Tibial artery (tissue), 4 donors: Measurements from ENCODE around the gene DAO.
A peak's percentile ranks its signal among the peaks of the same experiment; 100 is the strongest.
"Not testable (repeated sequence)": the region's sequence is repeated elsewhere in the genome, so short reads cannot be mapped to it uniquely, and the experiment has no call there.

Source experiments
- DNase-seq, 2 donors: peaks; one replicate each; pipeline ENCODE4 v3.0.0-alpha.2; 2019
- H3K27ac ChIP-seq, 2 donors: fragments of 200-600 bp; sonication (generic) in 1 of 2; 1 replicate in 1 of 2; 2 replicates in 1 of 2; pipeline ENCODE4 v1.5.1; 2018 to 2019; ENCODE audit warnings: mild to moderate bottlenecking in 1 of 2
- H3K27me3 ChIP-seq, 2 donors: fragments of 200-600 bp; sonication (generic) in 1 of 2; one replicate each; pipeline versions ENCODE4 v1.5.1 to v1.6.0; 2016 to 2019
- H3K36me3 ChIP-seq, 3 donors: fragments of 200-600 bp; sonication (generic) in 2 of 3; one replicate each; pipeline ENCODE4 v1.5.1; 2016 to 2019; ENCODE audit warnings: mild to moderate bottlenecking in 2 of 3
- H3K4me1 ChIP-seq, 4 donors: fragments of 200-600 bp; sonication (generic) in 2 of 4; 1 replicate in 3 of 4; 2 replicates in 1 of 4; pipeline ENCODE4 v1.5.1; 2016 to 2019
- H3K4me3 ChIP-seq, 2 donors: fragments of 200-600 bp; sonication (generic) in 1 of 2; 1 replicate in 1 of 2; 2 replicates in 1 of 2; pipeline ENCODE4 v1.5.1; 2018 to 2019; ENCODE audit warnings: mild to moderate bottlenecking in 2 of 2
- H3K9me3 ChIP-seq, 3 donors: fragments of 200-600 bp; sonication (generic) in 1 of 3; one replicate each; pipeline ENCODE4 v1.5.1; 2016 to 2019
- CTCF ChIP-seq, 2 experiments: fragments of 200-600 bp in 1 of 2; fragments of 450-650 bp in 1 of 2; IDR thresholded peaks; one replicate each; pipeline ENCODE4 v1.5.1; 2017 to 2019; ENCODE audit warnings: antibody characterized with exemption in 2 of 2, mild to moderate bottlenecking in 1 of 2, moderate library complexity in 1 of 2
- intact Hi-C: fragments of 100-400 bp; cut with DNase I; formaldehyde crosslinking; loops from one replicate; pipeline ENCODE4 v1.15.0; 2023; ENCODE audit warnings: low total_unique reads

Gene DAO

GRCh38 chr12:108855284-108856169 lies 24.4 kb upstream of the DAO start:
- no peak for DNase-seq
- Histone ChIP-seq H3K4me1 (peaks cover 0 to 75% (median 46%) of the 10 kb centered on the region in 4 donors), H3K4me3 (peak overlapping the region; percentile 69 to 86), H3K27ac (peak overlapping the region; percentile 89 to 98), H3K9me3 (no peaks in the 10 kb centered on the region), H3K36me3 (peaks cover 0 to 7% (median 0%) of the 10 kb centered on the region in 3 donors), H3K27me3 (no peaks in the 10 kb centered on the region)
- TF ChIP-seq CTCF (IDR thresholded peaks at IDR 0.05) = no peak
- intact Hi-C loops = loop anchor here (2.0 to 5.0 kb wide), 2 partner anchors 191 to 293 kb away; partner anchors contain the start of genes ISCU and SART3

GRCh38 chr12:108856170-108856427 lies 23.8 kb upstream of the DAO start:
- H3K27ac ChIP-seq = peak overlapping the region; percentile 89 to 98
- no peaks in the 10 kb centered on the region for H3K27me3 ChIP-seq
- H3K4me1 ChIP-seq = peaks cover 0 to 69% (median 44%) of the 10 kb centered on the region in 4 donors
- peak overlapping the region; percentile 69 to 86 for H3K4me3 ChIP-seq
- intact Hi-C loops = loop anchor here (5.0 kb wide), 1 partner anchor 294 kb away; the partner anchor contains the start of genes ISCU and SART3
- no peak for DNase-seq
- H3K9me3 ChIP-seq = no peaks in the 10 kb centered on the region
- no peak for TF ChIP-seq CTCF (IDR thresholded peaks at IDR 0.05)
- H3K36me3 ChIP-seq = peaks cover 0 to 7% (median 0%) of the 10 kb centered on the region in 3 donors

GRCh38 chr12:108856428-108857157 lies 23.3 kb upstream of the DAO start:
- peak; percentile 77 to 93 for DNase-seq
- H3K27ac ChIP-seq = peak overlapping the region; percentile 89 to 98
- intact Hi-C loops = loop anchor here (5.0 kb wide), 1 partner anchor 294 kb away; the partner anchor contains the start of genes ISCU and SART3
- no peaks in the 10 kb centered on the region for H3K27me3 ChIP-seq
- H3K36me3 ChIP-seq = peaks cover 0 to 3% (median 0%) of the 10 kb centered on the region in 3 donors
- H3K4me1 ChIP-seq = peaks cover 0 to 65% (median 44%) of the 10 kb centered on the region in 4 donors
- H3K4me3 ChIP-seq = peak overlapping the region; percentile 69 to 86
- H3K9me3 ChIP-seq = no peaks in the 10 kb centered on the region
- TF ChIP-seq CTCF (IDR thresholded peaks at IDR 0.05) = no peak

- H3K4me3 ChIP-seq = peak overlapping the region; percentile 69 to 86
- DNase-seq = peak in 1 of 2 donors; percentile 29
- H3K36me3 ChIP-seq = no peaks in the 10 kb centered on the region
- H3K4me1 ChIP-seq = peaks cover 0 to 61% (median 42%) of the 10 kb centered on the region in 4 donors
- no peaks in the 10 kb centered on the region for H3K9me3 ChIP-seq
- no peaks in the 10 kb centered on the region for H3K27me3 ChIP-seq
- peak overlapping the region; percentile 89 to 98 for H3K27ac ChIP-seq
- intact Hi-C loops = loop anchor here (5.0 kb wide), 1 partner anchor 295 kb away; the partner anchor contains the start of genes ISCU and SART3
- TF ChIP-seq CTCF (IDR thresholded peaks at IDR 0.05) = no peak
Observed at GRCh38 chr12:108857158-108857407, 22.8 kb upstream of the DAO start.

GRCh38 chr12:108858311-108859074 lies 21.4 kb upstream of the DAO start:
- DNase-seq = peak in 1 of 2 donors; percentile 71
- Histone ChIP-seq H3K27ac (peak overlapping the region; percentile 89 to 92), H3K9me3 (peaks cover 0 to 4% (median 2%) of the 10 kb centered on the region in 3 donors), H3K4me1 (peaks cover 0 to 47% (median 31%) of the 10 kb centered on the region in 4 donors), H3K36me3 (no peaks in the 10 kb centered on the region), H3K27me3 (no peaks in the 10 kb centered on the region), H3K4me3 (peak overlapping the region; percentile 69 to 86)
- intact Hi-C loops = loop anchor here (5.0 kb wide), 1 partner anchor 296 kb away; the partner anchor contains the start of genes ISCU and SART3
- TF ChIP-seq CTCF (IDR thresholded peaks at IDR 0.05) = no peak

GRCh38 chr12:108859141-108859922 lies 20.6 kb upstream of the DAO start:
- H3K4me3 ChIP-seq, H3K9me3 ChIP-seq, DNase-seq, H3K27me3 ChIP-seq, H3K36me3 ChIP-seq: not testable (repeated sequence)
- intact Hi-C loops = loop anchor here (5.0 kb wide), 1 partner anchor 297 kb away; the partner anchor contains the start of genes ISCU and SART3
- peaks cover 0 to 39% (median 26%) of the 10 kb centered on the region in 4 donors for H3K4me1 ChIP-seq
- H3K27ac ChIP-seq = peak overlapping the region; percentile 89 to 92
